Measurements from ENCODE around the gene TRIO.
"Not testable (repeated sequence)": the region's sequence is repeated elsewhere in the genome, so short reads cannot be mapped to it uniquely, and the experiment has no call there.

Gene TRIO

GRCh38 chr5:14186059-14186830, 43.1 kb downstream of the TRIO start:
- DNase-seq (ENCODE audit: low spot score): no peak

- DNase-seq (ENCODE audit: low spot score): no peak
Measured at GRCh38 chr5:14187157-14187556, 44.0 kb downstream of the TRIO start.

- DNase-seq (ENCODE audit: low spot score): no peak
Measured at GRCh38 chr5:14187660-14188059, 44.5 kb downstream of the TRIO start.

GRCh38 chr5:14188778-14189177, 45.6 kb downstream of the TRIO start:
- no peak for DNase-seq (ENCODE audit: low spot score)

- DNase-seq (ENCODE audit: low spot score): no peak
Measured at GRCh38 chr5:14189680-14190079, 46.5 kb downstream of the TRIO start.

- DNase-seq (ENCODE audit: low spot score): no peak
Measured at GRCh38 chr5:14190194-14191164, 47.3 kb downstream of the TRIO start.

- no peak for DNase-seq (ENCODE audit: low spot score)
Measured at GRCh38 chr5:14191325-14191724, 48.2 kb downstream of the TRIO start.

DNA sequence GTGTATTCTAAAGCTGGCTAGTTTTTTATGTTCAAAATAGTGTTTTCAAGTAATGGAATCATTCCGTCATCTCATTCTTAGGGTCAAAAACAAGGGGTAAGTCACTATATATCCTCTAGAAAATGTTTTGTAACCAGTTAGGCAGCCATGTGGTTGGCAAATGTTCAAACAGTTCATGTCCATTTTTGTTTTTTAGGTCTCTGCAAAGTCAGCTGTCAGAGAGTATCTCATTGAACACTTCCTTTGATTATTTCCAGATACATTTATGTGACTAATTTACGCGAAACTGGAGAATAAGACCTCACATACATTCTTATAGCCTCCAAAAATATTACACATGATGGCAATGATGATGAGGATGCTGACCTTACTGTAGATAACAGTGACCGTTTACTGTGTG, 50.4 kb downstream of the TRIO start:
- no peak for DNase-seq (ENCODE audit: low spot score)

GRCh38 chr5:14195588-14195987, 52.4 kb downstream of the TRIO start:
- no peak for DNase-seq (ENCODE audit: low spot score)

DNA sequence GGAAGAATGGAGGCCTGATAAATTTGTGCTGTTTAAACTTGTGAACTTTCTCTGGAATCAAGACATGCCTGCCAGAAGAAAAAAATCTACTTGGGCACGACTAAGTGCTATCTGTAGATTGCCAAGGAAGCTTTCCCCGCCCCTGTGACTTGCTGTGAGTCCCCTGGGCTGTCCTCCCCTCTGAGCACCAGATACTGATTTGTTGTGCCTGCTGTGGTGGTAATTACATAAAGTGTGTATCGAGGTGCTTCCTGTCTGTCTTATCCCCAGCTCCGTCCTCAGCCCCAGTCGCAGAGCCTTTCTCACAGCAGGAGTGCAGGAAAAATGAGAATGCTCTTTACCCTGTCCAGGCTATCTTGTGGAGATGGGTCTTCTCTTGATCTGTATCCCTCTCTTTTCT, 53.9 kb downstream of the TRIO start:
- no peak for DNase-seq (ENCODE audit: low spot score)

DNA sequence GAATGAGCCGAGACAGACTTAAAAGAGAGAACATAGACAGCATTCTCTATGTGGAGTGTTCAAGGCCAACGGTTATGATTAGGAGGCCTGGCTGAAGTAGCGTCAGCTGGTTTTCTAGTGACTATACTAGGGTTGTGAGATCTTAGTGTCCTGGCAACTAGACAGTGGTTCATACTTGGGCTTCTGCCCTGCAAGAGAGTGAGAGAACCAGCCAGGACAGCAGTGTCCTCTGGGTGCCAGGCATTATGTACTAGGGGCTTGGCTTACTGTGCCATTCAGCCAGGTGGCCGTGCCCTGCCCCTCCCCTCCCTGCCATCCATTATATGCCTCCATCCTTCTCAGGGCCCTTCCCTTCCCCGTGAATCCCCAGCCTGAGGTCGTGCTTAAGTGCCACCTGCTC, 56.8 kb downstream of the TRIO start:
- no peak for DNase-seq (ENCODE audit: low spot score)

DNA sequence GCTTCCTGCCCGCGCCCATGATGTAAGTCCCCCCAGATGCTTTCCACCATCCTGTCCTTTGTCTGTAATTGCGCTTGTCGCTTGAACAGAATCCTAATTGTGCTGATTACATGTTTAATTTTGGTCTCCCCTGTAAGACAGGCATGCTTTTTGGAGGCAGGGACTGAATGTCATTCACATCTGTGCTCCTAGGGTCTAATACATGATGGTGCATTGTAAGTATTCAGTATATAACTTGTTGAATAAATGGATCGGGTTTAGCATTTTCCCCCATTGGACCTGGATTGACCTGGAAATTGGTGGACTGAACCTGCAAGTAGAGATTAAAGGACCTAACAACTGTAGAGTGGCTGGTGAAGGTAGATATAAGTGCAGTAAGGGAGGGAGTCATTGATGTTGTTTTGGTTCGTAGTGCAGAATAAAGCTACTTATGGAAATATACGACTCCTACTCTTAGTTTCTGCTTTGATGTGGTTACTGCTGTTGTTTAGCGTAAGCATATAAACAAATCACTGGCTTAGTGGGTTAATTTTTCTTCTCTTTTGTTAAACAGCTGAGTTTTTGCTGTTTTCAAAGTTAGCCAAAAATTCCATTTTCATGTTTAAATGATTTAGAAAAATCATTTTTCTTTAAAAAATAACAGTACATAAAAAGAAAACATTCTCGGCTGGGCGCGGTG, 57.3 kb downstream of the TRIO start:
- no peak for DNase-seq (ENCODE audit: low spot score)

DNA sequence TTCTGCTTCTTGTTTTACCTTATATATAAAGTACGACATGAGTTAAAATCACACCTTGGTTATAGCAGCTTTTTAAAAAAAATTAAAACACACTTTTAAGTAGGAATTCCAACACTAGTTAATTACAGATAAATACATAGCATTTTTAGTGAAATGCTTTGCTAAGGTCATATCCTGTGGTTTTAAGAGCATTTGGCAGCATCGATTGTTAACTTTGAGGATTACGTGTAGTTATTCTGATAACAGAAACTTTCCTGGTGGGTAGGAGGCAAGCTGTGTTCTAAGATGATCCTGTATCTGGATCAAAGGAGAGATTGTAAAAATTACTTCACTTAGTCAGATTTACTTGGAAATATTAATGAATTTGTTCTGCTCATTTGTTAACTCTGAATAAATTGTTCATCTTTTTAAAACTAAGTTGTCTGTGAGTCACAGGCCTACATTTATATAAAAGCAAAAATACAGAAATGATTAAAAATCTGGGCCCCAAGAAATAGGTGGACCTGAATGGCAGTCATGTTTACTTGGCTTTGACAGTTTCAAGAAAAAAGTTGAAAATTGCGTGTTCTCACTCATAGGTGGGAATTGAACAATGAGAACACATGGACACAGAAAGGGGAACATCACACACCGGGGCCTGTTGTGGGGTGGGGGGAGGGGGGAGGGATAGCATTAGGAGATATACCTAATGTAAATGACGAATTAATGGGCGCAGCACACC, 58.3 kb downstream of the TRIO start:
- no peak for DNase-seq (ENCODE audit: low spot score)

GRCh38 chr5:14202462-14202861, 59.3 kb downstream of the TRIO start:
- no peak for DNase-seq (ENCODE audit: low spot score)

DNA sequence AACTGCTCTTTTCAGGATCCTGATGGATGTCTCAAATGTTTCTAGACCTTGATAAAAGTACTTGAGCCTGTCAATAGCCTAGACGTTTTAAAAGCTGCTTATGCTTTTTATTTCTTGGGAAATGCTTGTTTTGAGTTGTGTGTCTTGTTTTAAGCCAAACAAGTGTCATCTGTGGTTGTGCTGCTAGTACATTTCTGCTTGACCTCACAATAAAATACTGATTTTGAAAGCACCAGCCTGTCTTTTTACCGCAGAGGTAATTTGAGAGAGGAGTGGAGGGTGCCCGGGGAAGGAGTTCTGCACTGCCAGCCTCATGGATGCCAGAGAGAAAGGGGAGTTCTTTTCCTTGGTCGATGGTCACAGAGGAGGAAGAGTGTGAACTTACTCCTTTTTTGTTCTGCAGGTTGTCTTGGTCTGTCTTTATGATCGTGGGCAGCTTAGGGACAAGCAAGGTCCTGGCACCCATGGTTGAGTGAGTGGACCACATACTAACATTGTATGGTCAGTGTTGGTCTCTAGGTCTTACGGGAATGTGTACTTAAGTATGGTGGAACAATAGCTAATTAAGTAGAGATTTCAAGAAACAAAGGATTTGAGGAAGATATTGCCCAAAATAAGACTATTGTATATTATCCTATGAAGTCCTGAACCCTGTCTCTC, 61.0 kb downstream of the TRIO start:
- DNase-seq (ENCODE audit: low spot score): no peak

DNA sequence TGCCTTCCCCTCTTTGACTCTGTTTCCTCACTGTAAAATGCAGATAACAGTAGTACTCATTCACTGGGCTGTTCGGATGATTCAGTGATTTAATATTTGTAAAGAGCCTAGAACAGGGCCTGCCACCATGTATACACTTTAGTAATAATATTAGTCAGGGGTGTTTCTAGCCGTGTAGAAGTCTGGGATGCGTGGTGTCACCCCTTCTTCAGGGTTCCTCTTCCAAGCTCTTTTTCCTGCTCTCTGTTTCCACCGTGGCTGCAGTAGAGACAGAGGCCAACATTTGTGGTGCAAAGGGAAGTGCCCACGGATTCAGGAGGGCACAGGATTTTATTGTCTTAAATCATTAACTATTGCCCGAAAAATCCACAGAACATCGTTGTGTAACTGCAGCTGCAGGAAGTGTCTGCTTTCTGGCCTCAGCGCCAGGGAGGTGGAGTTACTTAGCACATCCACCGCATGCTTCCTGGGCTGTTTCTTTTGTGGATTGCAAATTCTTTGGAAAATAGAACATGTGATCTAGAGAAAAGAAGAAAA, 61.7 kb downstream of the TRIO start:
- DNase-seq (ENCODE audit: low spot score): no peak

DNA sequence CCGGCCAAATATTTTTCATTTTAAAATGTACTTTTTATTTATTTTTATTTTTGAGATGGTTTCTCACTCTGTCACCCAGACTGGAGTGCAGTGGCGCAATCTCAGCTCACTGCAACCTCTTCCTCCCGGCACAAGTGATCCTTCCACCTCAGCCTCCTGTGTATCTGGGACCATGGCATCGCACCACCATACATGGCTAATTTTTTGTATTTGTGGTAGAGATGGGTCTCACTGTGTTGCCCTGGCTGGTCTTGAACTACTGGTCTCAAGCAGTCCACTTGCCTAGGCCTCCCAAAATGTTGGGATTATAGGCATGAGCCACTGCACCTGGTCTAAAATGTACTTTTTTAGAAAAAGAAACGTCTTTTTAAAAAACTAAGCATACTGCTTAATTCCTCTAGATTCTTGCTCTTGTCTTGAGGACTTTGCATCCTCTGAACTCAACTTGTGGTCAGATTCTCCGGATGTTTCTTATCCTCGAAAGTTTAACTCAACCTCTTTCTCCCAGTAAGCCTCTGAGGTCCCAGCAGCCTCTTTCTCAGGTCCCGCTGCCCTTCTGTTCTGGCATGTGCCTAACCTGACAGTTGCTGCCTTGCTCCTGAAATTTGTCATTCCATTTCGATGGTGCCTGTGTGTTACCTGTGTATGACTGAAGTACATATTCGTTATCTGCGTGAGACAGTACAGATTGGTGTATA, 63.0 kb downstream of the TRIO start:
- no peak for DNase-seq (ENCODE audit: low spot score)

GRCh38 chr5:14207428-14207827, 64.3 kb downstream of the TRIO start:
- not testable (repeated sequence) for DNase-seq (ENCODE audit: low spot score)

DNA sequence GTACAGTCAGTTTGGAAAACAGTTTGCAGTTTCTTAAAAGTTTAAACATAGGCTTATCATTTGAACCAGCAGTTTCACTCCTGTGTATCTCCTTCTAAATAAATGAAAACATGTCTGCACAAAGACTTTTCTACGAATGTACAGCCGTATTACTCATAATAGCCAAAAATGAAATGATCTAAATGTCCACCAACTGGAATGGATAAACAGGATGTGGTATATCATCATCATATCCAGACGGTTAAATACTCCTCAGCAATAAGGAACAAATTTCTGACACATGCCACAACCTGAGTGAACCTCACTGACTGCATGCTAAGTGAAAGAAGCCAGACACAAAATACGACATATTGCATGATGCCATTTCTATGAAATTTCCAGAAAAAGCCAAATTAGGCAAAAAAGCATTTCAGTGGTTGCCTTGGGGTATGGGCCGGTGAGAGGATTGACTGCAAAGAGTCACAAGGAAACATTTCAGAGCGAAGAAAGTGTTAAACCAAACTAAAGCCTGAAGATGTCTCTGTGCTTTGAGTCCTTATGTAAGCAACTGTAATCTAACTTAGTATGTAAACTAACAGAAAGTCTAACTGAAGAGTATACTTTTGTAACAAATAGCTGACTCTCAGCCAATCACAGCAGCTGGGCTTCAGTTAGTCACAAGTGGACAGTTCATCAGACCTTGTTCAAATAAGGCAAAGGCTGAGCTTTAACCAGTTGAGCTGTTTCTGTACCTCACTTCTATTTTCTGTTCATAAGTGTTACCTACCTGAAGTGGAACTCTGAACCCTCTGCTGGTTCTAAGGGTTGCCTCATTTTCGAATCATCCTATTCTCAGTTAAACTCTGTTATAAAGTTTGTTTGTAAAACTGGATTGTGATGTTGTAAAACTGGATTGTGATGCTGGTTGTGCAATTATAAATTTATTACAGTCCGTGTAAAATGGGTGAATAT, 65.2 kb downstream of the TRIO start:
- no peak for DNase-seq (ENCODE audit: low spot score)
